OCI-LY7 (cell line): ENCODE measurements around the gene STAT4. TPM values are rescaled to one million over a fixed set of nuclear protein-coding genes. Genes with fewer than 3 reads are reported as not detected.

Experiments used
- BruUV-seq: library from RNA; stranded (reverse); fragments of 400-500 nt; replicated peaks from 2 replicates; lab custom pipeline; 2021; lab: Mats Ljungman, UMichigan
- CTCF ChIA-PET: fragments of 300-600 bp; sonication (Branson Sonifier 250); formaldehyde crosslinking; loops from one replicate; lab custom pipeline; 2022; ENCODE audit warnings: antibody characterized with exemption; ENCODE audit not compliant: unreplicated experiment; lab: Charles Lee
- POLR2A ChIA-PET: fragments of 300-600 bp; sonication (Branson Sonifier 250); formaldehyde crosslinking; loops from one replicate; lab custom pipeline; 2022; ENCODE audit warnings: antibody characterized with exemption; lab: Charles Lee
- DNase-seq: peaks from one replicate; pipeline ENCODE4 v3.0.0-alpha.2; 2015; ENCODE audit warnings: low spot score
- H2AFZ ChIP-seq: fragments of 200-600 bp; sonication (generic), shearing (Covaris generic); 2 replicates; pipeline ENCODE4 v1.6.1; 2014; ENCODE audit warnings: mild to moderate bottlenecking, antibody characterized with exemption, low read length, moderate library complexity
- H3K27ac ChIP-seq: fragments of 200-600 bp; sonication (generic); 2 replicates; pipeline ENCODE4 v1.5.1; 2014; ENCODE audit warnings: mixed run types, low read depth, mild to moderate bottlenecking, moderate library complexity, low read length, inconsistent platforms; ENCODE audit not compliant: poor library complexity, severe bottlenecking
- H3K36me3 ChIP-seq: fragments of 200-600 bp; sonication (generic); 2 replicates; pipeline ENCODE4 v1.6.1; 2014; ENCODE audit warnings: mild to moderate bottlenecking, antibody characterized with exemption, low read length, moderate library complexity, mixed read lengths; ENCODE audit not compliant: insufficient read depth
- H3K4me1 ChIP-seq: fragments of 200-600 bp; sonication (generic); 2 replicates; pipeline ENCODE4 v1.5.1; 2014; ENCODE audit warnings: mild to moderate bottlenecking, low read length; ENCODE audit not compliant: insufficient read depth, poor library complexity, severe bottlenecking
- H3K4me2 ChIP-seq: fragments of 200-600 bp; sonication (generic); 2 replicates; pipeline ENCODE4 v1.6.1; 2014; ENCODE audit warnings: mild to moderate bottlenecking, low read length
- H3K4me3 ChIP-seq: fragments of 200-600 bp; sonication (generic); 2 replicates; pipeline ENCODE4 v1.5.1; 2014; ENCODE audit warnings: mild to moderate bottlenecking, low read depth, low read length; ENCODE audit not compliant: poor library complexity, severe bottlenecking
- H3K79me2 ChIP-seq: fragments of 200-600 bp; sonication (generic); 2 replicates; pipeline ENCODE4 v1.6.1; 2016; ENCODE audit warnings: low read depth, mild to moderate bottlenecking, low read length, moderate library complexity, mixed read lengths; ENCODE audit not compliant: insufficient read depth
- H3K9me2 ChIP-seq: fragments of 200-600 bp; sonication (generic); 2 replicates; pipeline ENCODE4 v1.6.1; 2016; ENCODE audit warnings: mild to moderate bottlenecking, low read length, mixed read lengths; ENCODE audit not compliant: insufficient read depth
- H3K9me3 ChIP-seq: fragments of 200-600 bp; sonication (generic); 2 replicates; pipeline ENCODE4 v1.6.1; 2014; ENCODE audit warnings: mild to moderate bottlenecking, mixed run types, low read length, mixed read lengths
- H4K20me1 ChIP-seq: fragments of 200-600 bp; sonication (generic); 2 replicates; pipeline ENCODE4 v1.6.1; 2014; ENCODE audit warnings: mild to moderate bottlenecking, antibody characterized with exemption, low read length, moderate library complexity, mixed read lengths; ENCODE audit not compliant: insufficient read depth
- EZH2phosphoT487 ChIP-seq: fragments of 200-600 bp; sonication (generic); IDR thresholded peaks from 2 replicates; pipeline ENCODE4 v1.6.1; 2018; ENCODE audit warnings: low read depth, borderline replicate concordance, mild to moderate bottlenecking, mixed run types, antibody characterized with exemption, low read length, moderate library complexity, mixed read lengths
- intact Hi-C: fragments of 100-400 bp; cut with micrococcal nuclease; formaldehyde crosslinking; loops from one replicate; pipeline ENCODE4 v1.10.0; 2022; ENCODE audit not compliant: unreplicated experiment
- total RNA-seq, 2 experiments: library from RNA; depleted of rRNA in 1 of 2; stranded (reverse); fragments of >200 nt in 1 of 2; shearing (Covaris generic) in 1 of 2; gene quantifications; 2 replicates each; pipeline ENCODE4 v1.2.3, GENCODE V29; 2014 to 2022
- TF ChIP-seq, protein P1 (sequence below): fragments of 200-600 bp; sonication (generic); conservative IDR thresholded peaks from 2 replicates; pipeline ENCODE4 v1.5.1; 2014; ENCODE audit warnings: mild to moderate bottlenecking, antibody characterized with exemption, low read length, moderate library complexity, mixed read lengths

Gene STAT4
- total RNA-seq, 2 experiments from 2014 or later: not detected

DNA sequence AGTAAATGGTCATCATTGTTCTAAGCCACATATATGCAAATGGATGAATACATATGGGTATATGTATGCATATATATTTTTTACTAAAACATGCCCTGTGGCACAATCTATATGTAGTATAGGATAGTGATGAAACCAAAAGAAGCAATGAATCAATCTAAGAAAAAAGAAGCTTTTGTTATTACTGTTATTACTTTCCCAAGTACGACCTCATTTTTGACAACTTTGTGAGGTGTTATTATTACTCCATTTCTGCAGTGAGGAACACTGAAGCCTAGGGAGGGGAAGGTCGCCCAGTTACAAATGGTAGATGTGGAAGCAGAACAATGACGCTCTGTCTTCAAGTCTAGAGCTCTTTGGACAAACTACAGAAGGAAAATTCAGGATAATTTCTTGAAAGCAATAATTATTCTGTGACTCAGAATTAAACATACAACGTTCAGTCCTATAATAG lies 38.3 kb downstream of the STAT4 start:
- H2AFZ ChIP-seq: no peak overlapping the region
- no peak for DNase-seq
- no peak overlapping the region for H3K27ac ChIP-seq
- H4K20me1 ChIP-seq: no peaks in the 10 kb centered on the region
- no peaks in the 10 kb centered on the region for H3K36me3 ChIP-seq
- no peaks in the 10 kb centered on the region for H3K9me2 ChIP-seq
- no peaks in the 10 kb centered on the region for H3K4me1 ChIP-seq
- H3K9me3 ChIP-seq: no peaks in the 10 kb centered on the region
- H3K4me3 ChIP-seq: no peak overlapping the region
- CTCF ChIA-PET: no interaction called here
- TF ChIP-seq, protein P1, sequence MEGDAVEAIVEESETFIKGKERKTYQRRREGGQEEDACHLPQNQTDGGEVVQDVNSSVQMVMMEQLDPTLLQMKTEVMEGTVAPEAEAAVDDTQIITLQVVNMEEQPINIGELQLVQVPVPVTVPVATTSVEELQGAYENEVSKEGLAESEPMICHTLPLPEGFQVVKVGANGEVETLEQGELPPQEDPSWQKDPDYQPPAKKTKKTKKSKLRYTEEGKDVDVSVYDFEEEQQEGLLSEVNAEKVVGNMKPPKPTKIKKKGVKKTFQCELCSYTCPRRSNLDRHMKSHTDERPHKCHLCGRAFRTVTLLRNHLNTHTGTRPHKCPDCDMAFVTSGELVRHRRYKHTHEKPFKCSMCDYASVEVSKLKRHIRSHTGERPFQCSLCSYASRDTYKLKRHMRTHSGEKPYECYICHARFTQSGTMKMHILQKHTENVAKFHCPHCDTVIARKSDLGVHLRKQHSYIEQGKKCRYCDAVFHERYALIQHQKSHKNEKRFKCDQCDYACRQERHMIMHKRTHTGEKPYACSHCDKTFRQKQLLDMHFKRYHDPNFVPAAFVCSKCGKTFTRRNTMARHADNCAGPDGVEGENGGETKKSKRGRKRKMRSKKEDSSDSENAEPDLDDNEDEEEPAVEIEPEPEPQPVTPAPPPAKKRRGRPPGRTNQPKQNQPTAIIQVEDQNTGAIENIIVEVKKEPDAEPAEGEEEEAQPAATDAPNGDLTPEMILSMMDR: no peak
- TF ChIP-seq EZH2phosphoT487: no peak
- no TSS peak for BruUV-seq
- intact Hi-C loops: no loop called here
- POLR2A ChIA-PET: interaction anchor here (0.6 to 1.4 kb wide), 2 partner anchors 13 to 25 kb away, joined by 3 read pairs; no protein-coding TSS in a partner anchor
- H3K79me2 ChIP-seq: no peaks in the 10 kb centered on the region
- no peak overlapping the region for H3K4me2 ChIP-seq

GRCh38 chr2:191109888-191110287 lies 40.9 kb downstream of the STAT4 start:
- ChIA-PET POLR2A (interaction anchor here (0.6 to 0.7 kb wide), 3 partner anchors 235 to 384 kb away, joined by 3 read pairs; no protein-coding TSS in a partner anchor), CTCF (no interaction called here)
- no peaks in the 10 kb centered on the region for H3K4me1 ChIP-seq
- no peak overlapping the region for H3K4me3 ChIP-seq
- intact Hi-C loops: no loop called here
- no peak for TF ChIP-seq EZH2phosphoT487
- TF ChIP-seq, protein P1: no peak
- no TSS peak for BruUV-seq
- H3K36me3 ChIP-seq: no peaks in the 10 kb centered on the region
- no peak overlapping the region for H3K4me2 ChIP-seq
- H3K9me3 ChIP-seq: no peaks in the 10 kb centered on the region
- no peak overlapping the region for H3K27ac ChIP-seq
- no peaks in the 10 kb centered on the region for H4K20me1 ChIP-seq
- no peak for DNase-seq
- H3K79me2 ChIP-seq: no peaks in the 10 kb centered on the region
- H2AFZ ChIP-seq: no peak overlapping the region
- H3K9me2 ChIP-seq: no peaks in the 10 kb centered on the region

GRCh38 chr2:191108331-191108730 lies 42.5 kb downstream of the STAT4 start:
- TF ChIP-seq, protein P1: no peak
- no peak for TF ChIP-seq EZH2phosphoT487
- POLR2A ChIA-PET: interaction anchor here (0.7 kb wide), 2 partner anchors 147 to 1853 kb away, joined by 3 read pairs; no protein-coding TSS in a partner anchor
- Histone ChIP-seq H3K36me3 (no peaks in the 10 kb centered on the region), H3K4me3 (no peak overlapping the region), H3K27ac (no peak overlapping the region), H3K4me1 (no peaks in the 10 kb centered on the region), H2AFZ (no peak overlapping the region), H3K9me3 (no peaks in the 10 kb centered on the region), H3K4me2 (no peak overlapping the region), H4K20me1 (no peaks in the 10 kb centered on the region), H3K9me2 (no peaks in the 10 kb centered on the region), H3K79me2 (no peaks in the 10 kb centered on the region)
- BruUV-seq: no TSS peak
- CTCF ChIA-PET: no interaction called here
- intact Hi-C loops: no loop called here
- DNase-seq: no peak
